Endothelial cell of umbilical vein (primary cell): ENCODE data around the gene LTB4R. TPM values are rescaled to one million over a fixed set of nuclear protein-coding genes. Genes with fewer than 3 reads are reported as not detected.

Experiments
- BruUV-seq: library from RNA; stranded (reverse); fragments of 400-500 nt; replicated peaks from 2 replicates; lab custom pipeline; 2021; lab: Mats Ljungman, UMichigan
- CTCF ChIA-PET: fragments of 300-600, 350-600 bp; sonication (Branson Sonifier 250); formaldehyde crosslinking; loops from one replicate; lab custom pipeline; 2021; ENCODE audit warnings: antibody characterized with exemption, inconsistent platforms; lab: Charles Lee
- POLR2A ChIA-PET: fragments of 300-600, 350-600 bp; sonication (Branson Sonifier 250); formaldehyde crosslinking; loops from one replicate; lab custom pipeline; 2021; ENCODE audit warnings: antibody characterized with exemption, inconsistent platforms; lab: Charles Lee
- DNase-seq: peaks from one replicate; pipeline ENCODE4 v3.0.0-alpha.2; 2011; ENCODE audit warnings: low read depth, low spot score
- FAIRE-seq: peaks from 2 replicates; lab custom pipeline; 2011; peaks lifted over from hg19 to GRCh38; lab: Jason Lieb, UNC
- H2AFZ ChIP-seq: 2 replicates; pipeline ENCODE4 v1.6.0; 2012; ENCODE audit warnings: low read depth, low read length, control low read depth, inconsistent platforms
- H3K27ac ChIP-seq: 2 replicates; pipeline ENCODE4 v1.5.1; 2011; ENCODE audit warnings: low read depth, mild to moderate bottlenecking, control low read depth, low read length, moderate library complexity; ENCODE audit not compliant: insufficient read depth
- H3K27me3 ChIP-seq, 2 experiments: 2 replicates each; pipeline versions ENCODE4 v1.6.0 to v1.6.1; 2011; ENCODE audit warnings: low read length in 2 of 2, mixed read lengths in 1 of 2; ENCODE audit not compliant: control insufficient read depth in 2 of 2, insufficient read depth in 2 of 2
- H3K36me3 ChIP-seq, 2 experiments: 2 replicates in 1 of 2; 3 replicates in 1 of 2; pipeline ENCODE4 v1.5.1; 2011; ENCODE audit warnings: low read length in 2 of 2, mild to moderate bottlenecking in 1 of 2, moderate library complexity in 1 of 2; ENCODE audit not compliant: control insufficient read depth in 2 of 2, insufficient read depth in 2 of 2; ENCODE audit errors: extremely low read depth in 1 of 2
- H3K4me1 ChIP-seq: 3 replicates; pipeline ENCODE4 v1.5.1; 2011; ENCODE audit warnings: mild to moderate bottlenecking, low read length; ENCODE audit not compliant: control insufficient read depth, insufficient read depth; ENCODE audit errors: extremely low read depth
- H3K4me2 ChIP-seq: 2 replicates; pipeline ENCODE4 v1.6.1; 2011; ENCODE audit warnings: low read length, control low read depth, mixed read lengths; ENCODE audit not compliant: insufficient read depth
- H3K4me3 ChIP-seq, 3 experiments: fragments of 200-600 bp in 1 of 3; sonication (generic), shearing (Covaris generic) in 1 of 3; replicated peaks in 1 of 3; 2 replicates each; pipeline ENCODE4 v1.5.1; 2011 to 2016; ENCODE audit warnings: control low read depth in 3 of 3, low read length in 3 of 3, mild to moderate bottlenecking in 2 of 3, inconsistent platforms in 1 of 3, low read depth in 1 of 3, moderate library complexity in 1 of 3; ENCODE audit not compliant: insufficient read depth in 1 of 3
- H3K79me2 ChIP-seq: 2 replicates; pipeline ENCODE4 v1.6.0; 2012; ENCODE audit warnings: low read length, inconsistent platforms; ENCODE audit not compliant: control insufficient read depth, insufficient read depth
- H3K9ac ChIP-seq: replicated peaks from 2 replicates; pipeline ENCODE3; 2011; ENCODE audit warnings: low read length, control low read depth; ENCODE audit not compliant: insufficient read depth; ENCODE audit errors: extremely low read depth
- H3K9me1 ChIP-seq: replicated peaks from 3 replicates; pipeline ENCODE4 v1.6.0; 2011; ENCODE audit warnings: mild to moderate bottlenecking, low read length; ENCODE audit not compliant: control insufficient read depth, insufficient read depth; ENCODE audit errors: extremely low read depth
- H3K9me3 ChIP-seq: replicated peaks from 2 replicates; pipeline ENCODE4 v1.5.1; 2012; ENCODE audit warnings: low read length, inconsistent platforms; ENCODE audit not compliant: control insufficient read depth, insufficient read depth
- H4K20me1 ChIP-seq: replicated peaks from 2 replicates; pipeline ENCODE3; 2011; ENCODE audit warnings: mild to moderate bottlenecking, low read length; ENCODE audit not compliant: control insufficient read depth, insufficient read depth; ENCODE audit errors: extremely low read depth
- EZH2 ChIP-seq: IDR thresholded peaks from 2 replicates; pipeline ENCODE4 v1.6.1; 2012; ENCODE audit warnings: borderline replicate concordance, low read depth, mild to moderate bottlenecking, moderate library complexity, low read length, inconsistent platforms; ENCODE audit not compliant: severe bottlenecking
- FOS ChIP-seq: IDR thresholded peaks from 2 replicates; pipeline ENCODE4 v1.6.1; 2011; ENCODE audit warnings: mild to moderate bottlenecking, low read length, moderate library complexity, borderline replicate concordance; ENCODE audit not compliant: insufficient read depth
- GATA2 ChIP-seq: IDR thresholded peaks from 2 replicates; pipeline ENCODE4 v1.7.0; 2011; ENCODE audit warnings: low read depth, mild to moderate bottlenecking, moderate library complexity, mixed read lengths, low read length; ENCODE audit not compliant: insufficient read length, insufficient read depth
- JUN ChIP-seq: IDR thresholded peaks from 2 replicates; pipeline ENCODE4 v1.6.1; 2011; ENCODE audit warnings: borderline replicate concordance, low read depth; ENCODE audit not compliant: insufficient read length, insufficient read depth
- MYC ChIP-seq: IDR thresholded peaks from one replicate; pipeline ENCODE4 v1.6.1; 2011; ENCODE audit warnings: mild to moderate bottlenecking, low read depth, low read length
- POLR2A ChIP-seq: IDR thresholded peaks from 2 replicates; pipeline ENCODE4 v1.6.1; 2012; ENCODE audit warnings: low read depth, mild to moderate bottlenecking, control low read depth, low read length
- POLR2AphosphoS5 ChIP-seq: IDR thresholded peaks from 2 replicates; pipeline ENCODE4 v1.6.1; 2012; ENCODE audit warnings: low read depth, mild to moderate bottlenecking, control low read depth, low read length, moderate library complexity; ENCODE audit not compliant: insufficient read depth
- dilution Hi-C: fragments of 300-500 bp; cut with MboI; formaldehyde crosslinking; loops from one replicate; pipeline ENCODE4 v1.15.0; 2019; ENCODE audit warnings: low sequenced_read_pairs; ENCODE audit not compliant: extremely low pct_ligation_motif_present
- intact Hi-C: fragments of 100-400 bp; cut with micrococcal nuclease; formaldehyde crosslinking; loops from one replicate; pipeline ENCODE4 v1.10.0; 2022
- polyA plus RNA-seq, 4 experiments: library from polyadenylated mRNA; depleted of rRNA in 3 of 4; stranded (reverse) in 3 of 4; unstranded in 1 of 4; fragments of >200 nt; gene quantifications; 2 replicates each; pipeline versions ENCODE4 v1.2.1 to v1.2.3, GENCODE V29; 2011 to 2012; ENCODE audit warnings: missing spikeins in 1 of 4
- total RNA-seq: library from RNA; stranded (reverse); gene quantifications from 2 replicates; pipeline ENCODE4 v1.2.3, GENCODE V29; 2021
- TF ChIP-seq, protein P1 (sequence below), 2 donors: IDR thresholded peaks; 1 replicate in 1 of 2; 2 replicates in 1 of 2; pipeline ENCODE4 v1.5.1; 2011; ENCODE audit warnings: low read length in 2 of 2, mild to moderate bottlenecking in 2 of 2, moderate library complexity in 2 of 2, control low read depth in 1 of 2, inconsistent platforms in 1 of 2, low read depth in 1 of 2; ENCODE audit not compliant: insufficient read depth in 1 of 2; ENCODE audit errors: extremely low read depth in 1 of 2
- TF ChIP-seq, protein P2 (sequence below): IDR thresholded peaks from 2 replicates; pipeline ENCODE4 v1.6.1; 2011; ENCODE audit not compliant: insufficient read depth, insufficient read length

LTB4R gene
- total and polyA plus RNA-seq, 2 donors (not counting 3 experiments of a cell fraction or from before 2014, with no cell fraction given), result 9.1 to 10.5 TPM

DNA sequence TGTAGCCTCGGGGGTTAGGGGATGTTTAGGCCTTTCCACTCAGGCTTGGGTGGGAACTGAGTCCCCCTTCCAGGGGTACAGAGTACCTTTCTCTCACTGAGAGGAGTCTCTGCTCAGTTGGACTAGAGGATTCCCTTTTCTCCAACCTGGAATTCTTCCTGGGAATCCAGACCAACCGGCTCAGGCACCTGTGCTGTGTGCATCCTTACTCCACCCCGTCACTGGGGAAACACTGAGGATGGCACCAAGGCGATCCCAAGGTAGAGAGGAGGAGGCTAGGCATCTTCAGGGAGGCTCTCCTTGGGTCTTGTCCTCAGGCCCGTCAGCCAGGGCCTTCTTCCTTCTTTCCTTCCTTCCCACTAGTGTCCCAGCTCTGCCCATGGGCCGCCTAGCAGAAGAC lies 47.5 kb upstream of the LTB4R start:
- no peak overlapping the region for H3K27ac ChIP-seq
- peaks cover 0 to 15% of the 10 kb centered on the region in 2 experiments for H3K36me3 ChIP-seq
- no peak for DNase-seq
- H4K20me1 ChIP-seq, result no peaks in the 10 kb centered on the region
- H3K9me1 ChIP-seq, result no peaks in the 10 kb centered on the region
- H3K9me3 ChIP-seq, result no peaks in the 10 kb centered on the region
- TF ChIP-seq GATA2 (no peak), MYC (no peak), EZH2 (no peak), POLR2A (no peak), FOS (no peak), JUN (no peak), POLR2AphosphoS5 (no peak)
- TF ChIP-seq, protein P1, sequence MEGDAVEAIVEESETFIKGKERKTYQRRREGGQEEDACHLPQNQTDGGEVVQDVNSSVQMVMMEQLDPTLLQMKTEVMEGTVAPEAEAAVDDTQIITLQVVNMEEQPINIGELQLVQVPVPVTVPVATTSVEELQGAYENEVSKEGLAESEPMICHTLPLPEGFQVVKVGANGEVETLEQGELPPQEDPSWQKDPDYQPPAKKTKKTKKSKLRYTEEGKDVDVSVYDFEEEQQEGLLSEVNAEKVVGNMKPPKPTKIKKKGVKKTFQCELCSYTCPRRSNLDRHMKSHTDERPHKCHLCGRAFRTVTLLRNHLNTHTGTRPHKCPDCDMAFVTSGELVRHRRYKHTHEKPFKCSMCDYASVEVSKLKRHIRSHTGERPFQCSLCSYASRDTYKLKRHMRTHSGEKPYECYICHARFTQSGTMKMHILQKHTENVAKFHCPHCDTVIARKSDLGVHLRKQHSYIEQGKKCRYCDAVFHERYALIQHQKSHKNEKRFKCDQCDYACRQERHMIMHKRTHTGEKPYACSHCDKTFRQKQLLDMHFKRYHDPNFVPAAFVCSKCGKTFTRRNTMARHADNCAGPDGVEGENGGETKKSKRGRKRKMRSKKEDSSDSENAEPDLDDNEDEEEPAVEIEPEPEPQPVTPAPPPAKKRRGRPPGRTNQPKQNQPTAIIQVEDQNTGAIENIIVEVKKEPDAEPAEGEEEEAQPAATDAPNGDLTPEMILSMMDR (IDR thresholded peaks at IDR 0.05; ENCODE audit: extremely low read depth in 1 of 2, insufficient read depth in 1 of 2, low read depth in 1 of 2, low read length in 2 of 2), result no peak
- TF ChIP-seq, protein P2, sequence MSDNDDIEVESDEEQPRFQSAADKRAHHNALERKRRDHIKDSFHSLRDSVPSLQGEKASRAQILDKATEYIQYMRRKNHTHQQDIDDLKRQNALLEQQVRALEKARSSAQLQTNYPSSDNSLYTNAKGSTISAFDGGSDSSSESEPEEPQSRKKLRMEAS, result no peak
- intact Hi-C loops (no loop called here), dilution Hi-C loops (no loop called here)
- no peak overlapping the region for H3K4me3 ChIP-seq
- no peaks in the 10 kb centered on the region for H3K4me1 ChIP-seq
- BruUV-seq, result no TSS peak
- no peak overlapping the region for H3K4me2 ChIP-seq
- H3K9ac ChIP-seq, result no peak overlapping the region
- CTCF ChIA-PET, result interaction anchor here (1.7 kb wide), 1 partner anchor 33 kb away, joined by 4 read pairs; no protein-coding TSS in a partner anchor
- H2AFZ ChIP-seq, result no peak overlapping the region
- H3K27me3 ChIP-seq, result no peaks in the 10 kb centered on the region
- FAIRE-seq, result no peak
- POLR2A ChIA-PET, result no interaction called here
- no peaks in the 10 kb centered on the region for H3K79me2 ChIP-seq
